ENCODE data around the gene KDM6A. TPM values are rescaled to one million over a fixed set of nuclear protein-coding genes. Genes with fewer than 3 reads are reported as not detected.
A peak's percentile ranks its signal among the peaks of the same experiment; 100 is the strongest.
"Not testable (repeated sequence)": the region's sequence is repeated elsewhere in the genome, so short reads cannot be mapped to it uniquely, and the experiment has no call there.

Gene KDM6A
- 15.4 and 16.3 TPM in 2 replicates for total RNA-seq

DNA sequence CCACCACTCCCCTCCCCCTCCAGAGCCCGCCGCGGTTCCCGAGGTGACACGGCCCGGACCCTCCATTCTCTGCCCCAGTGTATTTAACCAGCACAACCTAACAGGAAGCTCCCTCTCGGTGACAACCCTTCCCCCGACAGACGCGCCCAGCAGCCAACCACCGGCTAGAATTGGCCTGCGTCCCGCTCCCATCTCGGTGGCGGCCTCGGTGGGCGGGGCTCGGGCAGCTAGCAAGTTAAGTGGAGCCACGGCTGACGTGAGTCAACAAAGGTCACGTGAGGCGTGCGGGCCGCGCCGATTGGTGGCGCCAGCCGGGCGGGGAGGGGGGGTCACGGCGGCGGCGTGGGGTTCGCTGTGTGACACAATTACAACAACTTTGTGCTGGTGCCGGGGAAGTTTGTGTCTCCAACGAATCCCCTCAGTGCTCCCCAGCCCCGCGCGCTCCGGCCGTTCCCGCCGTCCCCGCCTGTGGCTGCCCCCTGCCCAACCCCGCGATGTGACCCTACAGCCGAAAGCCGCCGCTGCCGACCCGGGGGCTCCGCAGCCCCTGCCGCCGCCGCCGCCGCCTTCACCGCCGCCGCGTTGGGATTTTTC, at the start of gene KDM6A:
Gene KDM6A (plus strand): TSS at position 368 of the 594 bp plus-strand sequence. CDS start 364 bp downstream, outside the sequence.
- peak; percentile 94 for DNase-seq (ENCODE audit: low read depth, low spot score)

- DNase-seq (ENCODE audit: low read depth, low spot score), result not testable (repeated sequence)
Observed at GRCh38 chrX:44823193-44823592, 49.8 kb upstream of the KDM6A start.

DNA sequence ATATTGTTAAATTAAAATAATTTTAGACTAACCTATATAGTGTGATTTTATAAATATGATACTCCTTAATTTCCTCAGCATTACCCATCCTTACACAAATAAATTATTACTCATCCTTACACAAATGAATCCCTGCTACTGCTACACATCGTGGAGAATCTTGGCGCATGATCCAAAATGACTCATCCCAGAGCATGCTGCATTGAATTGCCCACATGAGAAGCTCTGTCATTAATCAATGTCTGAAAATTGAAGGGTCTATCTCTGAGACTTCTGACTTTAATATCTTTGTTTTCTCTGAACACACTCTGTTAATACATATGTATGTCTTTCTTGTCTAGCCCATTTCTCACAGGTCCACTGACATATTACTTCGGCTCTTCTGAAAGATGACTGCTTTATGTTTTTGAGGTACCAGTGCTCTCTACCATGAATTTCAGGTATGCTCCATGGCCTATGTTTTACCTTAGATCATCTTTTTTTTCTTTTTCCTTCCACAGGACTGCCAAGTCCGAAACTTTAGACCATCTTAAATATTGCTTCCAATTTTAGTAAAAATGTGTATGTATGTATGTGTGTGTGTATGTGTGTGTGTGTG, 44.9 kb upstream of the KDM6A start:
- no peak for DNase-seq (ENCODE audit: low read depth, low spot score)

GRCh38 chrX:44829832-44830231, 43.2 kb upstream of the KDM6A start:
- no peak for DNase-seq (ENCODE audit: low read depth, low spot score)

DNA sequence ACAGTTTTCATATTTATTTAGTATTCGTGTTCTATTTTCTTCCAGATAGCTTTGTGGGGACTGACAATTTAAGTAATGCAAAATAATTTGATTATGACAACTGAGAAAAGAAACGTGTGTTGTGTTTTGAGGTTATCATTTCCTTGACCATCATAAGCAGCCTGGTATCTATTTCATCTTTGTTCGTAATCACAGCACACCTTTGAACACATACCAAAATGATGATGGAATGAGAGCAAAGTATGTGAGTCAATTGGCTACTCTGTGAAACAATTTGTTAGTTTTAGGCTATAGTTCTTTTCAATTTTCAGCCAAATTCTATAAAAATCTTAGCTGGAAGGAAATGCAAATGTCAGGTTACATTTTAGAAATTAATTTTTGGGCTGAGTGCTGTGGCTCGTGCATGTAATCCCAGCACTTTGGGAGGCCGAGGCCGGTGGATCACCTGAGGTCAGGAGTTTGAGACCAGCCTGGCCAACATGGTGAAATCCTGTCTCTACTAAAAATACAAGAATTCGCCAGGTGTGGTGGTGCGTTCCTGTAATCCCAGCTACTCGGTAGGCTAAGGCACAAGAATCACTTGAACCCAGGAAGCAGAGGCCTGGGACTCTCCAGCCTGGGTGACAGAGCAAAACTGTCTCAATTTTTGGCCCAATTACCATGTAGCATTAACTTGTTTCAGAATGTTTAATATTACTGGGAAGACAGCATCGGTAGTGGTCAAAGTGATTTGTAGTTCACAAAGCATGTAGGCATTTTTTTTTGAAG, 30.3 kb upstream of the KDM6A start:
- DNase-seq (ENCODE audit: low read depth, low spot score), result no peak

DNA sequence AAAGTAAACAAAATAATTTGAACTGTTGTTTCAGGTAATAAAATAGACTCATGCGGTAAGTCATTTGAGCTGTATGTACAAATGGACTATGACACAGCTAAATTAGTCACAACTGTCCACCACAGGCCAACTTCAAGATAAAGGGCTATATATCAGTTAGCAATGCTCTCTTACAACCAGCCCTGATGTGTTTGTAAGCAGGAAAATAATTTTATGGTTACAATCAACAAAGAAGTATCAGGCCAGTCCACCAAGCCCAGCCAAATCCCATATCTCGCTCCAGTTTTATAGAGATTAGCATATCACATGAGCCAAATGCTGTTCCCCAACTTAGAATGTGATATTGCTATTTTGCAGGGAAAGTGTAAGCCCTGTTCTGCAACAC, 29.7 kb upstream of the KDM6A start:
- DNase-seq (ENCODE audit: low read depth, low spot score), result no peak

- no peak for DNase-seq (ENCODE audit: low read depth, low spot score)
Observed at GRCh38 chrX:44843753-44844152, 29.2 kb upstream of the KDM6A start, which contains the start of gene DUSP21. Gene DUSP21 (plus strand): TSS chrX:44844021. CDS start chrX:44844133, 112 bp downstream.

GRCh38 chrX:44844204-44844603, 28.8 kb upstream of the KDM6A start:
- DNase-seq (ENCODE audit: low read depth, low spot score), result no peak

DNA sequence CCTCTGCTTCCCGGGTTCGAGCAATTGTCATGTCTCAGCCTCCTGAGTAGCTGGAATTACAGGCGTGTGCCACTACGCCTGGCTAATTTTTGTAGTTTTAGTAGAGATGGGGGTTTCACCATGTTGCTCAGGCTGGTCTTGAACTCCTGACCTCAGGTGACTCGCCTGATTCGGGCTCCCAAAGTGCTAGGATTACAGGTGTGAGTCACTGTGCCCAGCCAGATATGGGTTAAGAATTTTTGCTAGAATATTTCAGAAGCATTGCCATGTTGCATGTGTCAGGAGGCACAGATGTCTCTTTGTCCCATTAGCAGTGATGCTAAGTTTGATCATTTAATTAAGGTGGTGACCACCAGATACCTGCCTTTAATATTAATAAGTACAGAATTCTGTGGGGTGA, 22.1 kb upstream of the KDM6A start:
- DNase-seq (ENCODE audit: low read depth, low spot score), result not testable (repeated sequence)

DNA sequence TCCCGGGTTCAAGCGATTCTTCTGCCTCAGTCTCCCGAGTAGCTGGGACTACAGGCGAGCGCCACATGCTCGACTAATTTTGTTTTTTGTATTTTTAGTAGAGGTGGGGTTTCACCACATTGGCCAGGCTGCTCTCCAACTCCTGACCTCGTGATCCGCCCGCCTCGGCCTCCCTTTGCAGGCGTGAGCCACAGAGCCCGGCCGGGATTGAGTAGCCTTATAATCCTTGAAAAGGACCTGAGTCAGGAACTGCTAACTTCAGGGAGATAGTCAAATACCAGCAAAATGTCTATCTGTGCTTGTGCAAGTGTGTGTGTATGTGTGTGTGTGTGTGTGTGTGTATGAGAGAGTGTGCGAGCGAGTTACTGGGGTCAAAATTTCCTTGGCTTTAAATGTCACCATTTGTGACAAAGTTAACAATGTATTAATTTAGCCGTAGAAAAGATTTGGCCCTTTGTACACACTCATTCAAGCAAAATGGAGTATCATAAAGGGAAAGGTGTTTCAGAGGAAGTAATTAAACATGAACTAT, 1.8 kb upstream of the KDM6A start:
- no peak for DNase-seq (ENCODE audit: low read depth, low spot score)

GRCh38 chrX:44871931-44872820, 812 bp upstream of the KDM6A start:
- no peak for DNase-seq (ENCODE audit: low read depth, low spot score)

GRCh38 chrX:44873415-44874276, 658 bp downstream of the KDM6A start:
- no peak for DNase-seq (ENCODE audit: low read depth, low spot score)

- DNase-seq (ENCODE audit: low read depth, low spot score), result no peak
Observed at GRCh38 chrX:44874420-44875184, 1.6 kb downstream of the KDM6A start.

DNA sequence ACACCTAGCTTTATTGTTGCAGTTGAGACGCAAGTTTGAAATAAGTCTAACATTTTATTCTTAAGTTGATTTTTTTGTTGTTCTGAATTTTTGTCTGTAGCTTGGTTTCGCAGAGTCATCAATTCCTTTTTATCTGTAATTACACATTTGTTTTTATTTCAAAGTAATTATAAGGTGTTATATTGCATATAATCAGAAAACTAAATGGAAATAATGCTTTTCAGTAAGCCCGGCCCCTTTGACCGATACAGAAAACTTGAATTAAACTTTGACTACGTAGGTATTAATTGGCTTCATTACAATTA, 2.1 kb downstream of the KDM6A start:
- DNase-seq (ENCODE audit: low read depth, low spot score), result no peak

GRCh38 chrX:44876086-44876485, 3.1 kb downstream of the KDM6A start:
- DNase-seq (ENCODE audit: low read depth, low spot score), result no peak

DNA sequence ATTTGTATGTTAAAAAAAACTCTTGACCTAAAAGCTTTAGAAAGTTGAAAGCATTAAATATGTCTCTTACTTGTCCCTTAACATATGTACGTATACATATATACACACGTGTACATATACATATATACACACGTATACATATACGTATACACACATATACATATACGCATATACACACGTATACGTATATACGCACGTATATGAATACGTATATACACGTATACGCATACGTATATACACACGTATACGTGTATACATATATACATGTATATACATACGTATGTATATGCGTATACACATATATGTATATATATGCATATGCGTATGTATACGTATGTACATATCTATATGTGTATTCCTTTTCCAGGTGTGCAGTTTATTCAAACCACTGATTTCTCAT, 3.8 kb downstream of the KDM6A start:
- DNase-seq (ENCODE audit: low read depth, low spot score), result no peak

DNA sequence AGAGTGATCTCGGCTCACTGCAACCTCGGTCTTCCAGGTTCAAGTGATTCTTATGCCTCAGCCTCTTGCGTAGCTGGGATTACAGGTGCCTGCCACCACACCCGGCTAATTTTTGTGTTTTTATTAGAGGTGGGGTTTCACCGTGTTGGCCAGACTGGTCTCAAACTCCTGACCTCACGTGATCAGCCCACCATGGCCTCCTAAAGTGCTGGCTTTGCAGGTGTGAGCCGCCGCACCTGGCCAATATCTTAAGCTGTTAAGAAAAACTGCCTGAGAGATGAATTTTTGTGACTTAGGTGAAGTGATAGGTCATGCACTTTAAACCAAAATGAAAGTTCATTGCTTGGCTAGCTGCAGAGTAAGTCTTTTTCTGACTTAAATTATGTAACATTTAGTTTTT, 5.8 kb downstream of the KDM6A start:
- no peak for DNase-seq (ENCODE audit: low read depth, low spot score)

GRCh38 chrX:44881549-44881948, 8.6 kb downstream of the KDM6A start:
- DNase-seq (ENCODE audit: low read depth, low spot score), result no peak

GRCh38 chrX:44882635-44883034, 9.6 kb downstream of the KDM6A start:
- no peak for DNase-seq (ENCODE audit: low read depth, low spot score)

- no peak for DNase-seq (ENCODE audit: low read depth, low spot score)
Observed at GRCh38 chrX:44884944-44885343, 12.0 kb downstream of the KDM6A start.

Measured in pulmonary artery endothelial cell (primary cell).